Measurements from ENCODE around the gene NES. TPM values are rescaled to one million over a fixed set of nuclear protein-coding genes. Genes with fewer than 3 reads are reported as not detected.
A peak's percentile ranks its signal among the peaks of the same experiment; 100 is the strongest.

Gene NES
- polyA plus RNA-seq, 1 of the 3 experiments (the other 2 are of a cell fraction) = 15.8 TPM

GRCh38 chr1:156667610-156667967 is 9.6 kb downstream of the NES start:
- no peak overlapping the region for H3K9ac ChIP-seq
- no peak overlapping the region for H3K4me2 ChIP-seq
- H3F3A ChIP-seq (replicated peaks; ENCODE audit: insufficient read depth) = peaks cover 4% of the 10 kb centered on the region
- no peaks in the 10 kb centered on the region for H4K20me1 ChIP-seq (ENCODE audit: insufficient read depth)
- peak overlapping the region; percentile 11 to 75; a peak in 2 of 4 replicates for H3K27ac ChIP-seq (ENCODE audit: low read depth in 2 of 2, low read length in 1 of 2)
- ChIA-PET CTCF (interaction anchor here (0.6 to 2.4 kb wide), 7 partner anchors 9 to 48 kb away, joined by 3 to 15 read pairs (median 6); partner anchors contain the start of genes HAPLN2 and NES), POLR2A (interaction anchor here (0.6 to 2.1 kb wide), 3 partner anchors 9 to 544 kb away, joined by 3 to 18 read pairs (median 3); partner anchors contain the start of gene NES)
- no peaks in the 10 kb centered on the region for H3K79me2 ChIP-seq (ENCODE audit: insufficient read depth)
- H3K27me3 ChIP-seq (ENCODE audit: insufficient read depth) = no peaks in the 10 kb centered on the region
- no peaks in the 10 kb centered on the region for H3K9me2 ChIP-seq
- H2AFZ ChIP-seq (ENCODE audit: low read depth) = no peak overlapping the region
- H3K4me3 ChIP-seq (ENCODE audit: low read depth in 2 of 2, low read length in 1 of 2) = no peak overlapping the region
- DNase-seq = no peak
- peaks cover 10 to 14% of the 10 kb centered on the region in 2 experiments for H3K36me3 ChIP-seq (replicated peaks in 1 of 2; ENCODE audit: control insufficient read depth in 1 of 2, insufficient read depth in 2 of 2, low read length in 1 of 2)
- TF ChIP-seq CHD2 (IDR thresholded peaks at IDR 0.05; ENCODE audit: low read length, partially characterized antibody) (no peak), RAD21 (IDR thresholded peaks at IDR 0.05; ENCODE audit: low read length) (no peak), RXRA (IDR thresholded peaks at IDR 0.05; ENCODE audit: borderline replicate concordance, low read depth) (no peak), CTCF (IDR thresholded peaks at IDR 0.05) (no peak), RFX5 (IDR thresholded peaks at IDR 0.05; ENCODE audit: low read length) (no peak), SIN3A (IDR thresholded peaks at IDR 0.05; ENCODE audit: borderline replicate concordance, low read depth, low read length) (no peak), RCOR1 (IDR thresholded peaks at IDR 0.05; ENCODE audit: low read length) (no peak), ELF1 (IDR thresholded peaks at IDR 0.05) (no peak), SMC3 (IDR thresholded peaks at IDR 0.05; ENCODE audit: low read depth, low read length) (no peak), EP300 (IDR thresholded peaks at IDR 0.05; ENCODE audit: borderline replicate concordance in 1 of 2, low read depth in 1 of 2, low read length in 1 of 2) (no peak), FOSL2 (IDR thresholded peaks at IDR 0.05; ENCODE audit: borderline replicate concordance, low read depth) (no peak), NFIC (IDR thresholded peaks at IDR 0.05; ENCODE audit: borderline replicate concordance) (no peak)
- 86% methylated on average over 5 of the region's 5 CpGs for WGBS (ENCODE audit: low lambda C conversion rate)
- H3K4me1 ChIP-seq (ENCODE audit: control insufficient read depth in 1 of 2, insufficient read depth in 2 of 2, low read depth in 1 of 2, low read length in 1 of 2) = peaks cover 19 to 44% of the 10 kb centered on the region in 2 experiments; a peak in 3 of 4 replicates
- H3K9me3 ChIP-seq = no peaks in the 10 kb centered on the region

- no peak for TF ChIP-seq JUND (IDR thresholded peaks at IDR 0.05)
- no peak for TF ChIP-seq EZH2phosphoT487 (IDR thresholded peaks at IDR 0.05; ENCODE audit: borderline replicate concordance, low read depth)
- no peak for TF ChIP-seq YY1 (IDR thresholded peaks at IDR 0.05; ENCODE audit: low read depth)
- no peak for TF ChIP-seq RCOR1 (IDR thresholded peaks at IDR 0.05; ENCODE audit: low read length)
- TF ChIP-seq USF1 (IDR thresholded peaks at IDR 0.05; ENCODE audit: borderline replicate concordance, low read depth) = no peak
- 95% methylated on average over 9 of the region's 9 CpGs for WGBS (ENCODE audit: low lambda C conversion rate)
- H3K4me3 ChIP-seq (ENCODE audit: low read depth in 2 of 2, low read length in 1 of 2) = no peak overlapping the region
- H3F3A ChIP-seq (replicated peaks; ENCODE audit: insufficient read depth) = peaks cover 4% of the 10 kb centered on the region
- H3K27ac ChIP-seq (ENCODE audit: low read depth in 2 of 2, low read length in 1 of 2) = peak overlapping the region; percentile 11 to 75; a peak in 2 of 4 replicates
- H3K36me3 ChIP-seq (replicated peaks in 1 of 2; ENCODE audit: control insufficient read depth in 1 of 2, insufficient read depth in 2 of 2, low read length in 1 of 2) = peaks cover 5 to 8% of the 10 kb centered on the region in 2 experiments
- H3K4me2 ChIP-seq = no peak overlapping the region
- no peak for DNase-seq
- no peak overlapping the region for H2AFZ ChIP-seq (ENCODE audit: low read depth)
- H3K4me1 ChIP-seq (ENCODE audit: control insufficient read depth in 1 of 2, insufficient read depth in 2 of 2, low read depth in 1 of 2, low read length in 1 of 2) = peaks cover 24 to 46% of the 10 kb centered on the region in 2 experiments; a peak in 3 of 4 replicates
- H3K79me2 ChIP-seq (ENCODE audit: insufficient read depth) = no peaks in the 10 kb centered on the region
- no peaks in the 10 kb centered on the region for H3K9me2 ChIP-seq
- H3K27me3 ChIP-seq (ENCODE audit: insufficient read depth) = no peaks in the 10 kb centered on the region
- CTCF ChIA-PET = interaction anchor here (0.6 to 13.1 kb wide), 7 partner anchors 8 to 48 kb away, joined by 3 to 643 read pairs (median 9); partner anchors contain the start of genes HAPLN2 and NES
- H3K9me3 ChIP-seq = no peaks in the 10 kb centered on the region
- no peaks in the 10 kb centered on the region for H4K20me1 ChIP-seq (ENCODE audit: insufficient read depth)
- no peak overlapping the region for H3K9ac ChIP-seq
- POLR2A ChIA-PET = interaction anchor here (0.6 to 2.1 kb wide), 2 partner anchors 10 to 52 kb away, joined by 3 to 18 read pairs; partner anchors contain the start of gene NES
Observed at GRCh38 chr1:156666862-156667609, 10.2 kb downstream of the NES start.

All from SK-N-SH (cell line).